ENCODE results near the gene EYS.

EYS gene

GRCh38 chr6:65680232-65680631 is 26.8 kb downstream of the EYS start:
- TF ChIP-seq CTCF (IDR thresholded peaks at IDR 0.05; ENCODE audit: low read depth, low read length), result no peak
- DNase-seq (ENCODE audit: low read depth, low spot score), result no peak
- in situ Hi-C loops (cut with HindIII; ENCODE audit: low sequenced_read_pairs), result no loop called here
- H3K4me3 ChIP-seq (ENCODE audit: low read depth, low read length), result no peak overlapping the region

GRCh38 chr6:65671922-65672321 is 35.1 kb downstream of the EYS start:
- in situ Hi-C loops (cut with HindIII; ENCODE audit: low sequenced_read_pairs), result no loop called here
- no peak overlapping the region for H3K4me3 ChIP-seq (ENCODE audit: low read depth, low read length)
- no peak for DNase-seq (ENCODE audit: low read depth, low spot score)
- TF ChIP-seq CTCF (IDR thresholded peaks at IDR 0.05; ENCODE audit: low read depth, low read length), result no peak

- DNase-seq (ENCODE audit: low read depth, low spot score), result no peak
- H3K4me3 ChIP-seq (ENCODE audit: low read depth, low read length), result no peak overlapping the region
- TF ChIP-seq CTCF (IDR thresholded peaks at IDR 0.05; ENCODE audit: low read depth, low read length), result no peak
- in situ Hi-C loops (cut with HindIII; ENCODE audit: low sequenced_read_pairs), result no loop called here
These were observed 38.9 kb downstream of the EYS start for GRCh38 chr6:65667916-65668656.

- in situ Hi-C loops (cut with HindIII; ENCODE audit: low sequenced_read_pairs), result no loop called here
These were observed 56.9 kb downstream of the EYS start for GRCh38 chr6:65650086-65650485.

GRCh38 chr6:65649392-65649791 is 57.6 kb downstream of the EYS start:
- TF ChIP-seq CTCF (IDR thresholded peaks at IDR 0.05; ENCODE audit: low read depth, low read length), result no peak
- H3K4me3 ChIP-seq (ENCODE audit: low read depth, low read length), result no peak overlapping the region
- no peak for DNase-seq (ENCODE audit: low read depth, low spot score)
- in situ Hi-C loops (cut with HindIII; ENCODE audit: low sequenced_read_pairs), result no loop called here

More at GRCh38 chr6:65650086-65650485, 56.9 kb downstream of the EYS start:
- no peak for TF ChIP-seq CTCF (IDR thresholded peaks at IDR 0.05; ENCODE audit: low read depth, low read length)
- H3K4me3 ChIP-seq (ENCODE audit: low read depth, low read length), result no peak overlapping the region
- DNase-seq (ENCODE audit: low read depth, low spot score), result no peak

GRCh38 chr6:65646544-65646943 is 60.5 kb downstream of the EYS start:
- no peak for TF ChIP-seq CTCF (IDR thresholded peaks at IDR 0.05; ENCODE audit: low read depth, low read length)
- H3K4me3 ChIP-seq (ENCODE audit: low read depth, low read length), result no peak overlapping the region
- in situ Hi-C loops (cut with HindIII; ENCODE audit: low sequenced_read_pairs), result no loop called here
- DNase-seq (ENCODE audit: low read depth, low spot score), result no peak
